Globus pallidus (tissue), 1 donor: ENCODE results near the gene SLC35E2B.

ENCODE experiments used
- DNase-seq: peaks from one replicate; pipeline ENCODE4 v3.0.0-alpha.2; 2015; ENCODE audit warnings: low spot score

Gene SLC35E2B

DNA sequence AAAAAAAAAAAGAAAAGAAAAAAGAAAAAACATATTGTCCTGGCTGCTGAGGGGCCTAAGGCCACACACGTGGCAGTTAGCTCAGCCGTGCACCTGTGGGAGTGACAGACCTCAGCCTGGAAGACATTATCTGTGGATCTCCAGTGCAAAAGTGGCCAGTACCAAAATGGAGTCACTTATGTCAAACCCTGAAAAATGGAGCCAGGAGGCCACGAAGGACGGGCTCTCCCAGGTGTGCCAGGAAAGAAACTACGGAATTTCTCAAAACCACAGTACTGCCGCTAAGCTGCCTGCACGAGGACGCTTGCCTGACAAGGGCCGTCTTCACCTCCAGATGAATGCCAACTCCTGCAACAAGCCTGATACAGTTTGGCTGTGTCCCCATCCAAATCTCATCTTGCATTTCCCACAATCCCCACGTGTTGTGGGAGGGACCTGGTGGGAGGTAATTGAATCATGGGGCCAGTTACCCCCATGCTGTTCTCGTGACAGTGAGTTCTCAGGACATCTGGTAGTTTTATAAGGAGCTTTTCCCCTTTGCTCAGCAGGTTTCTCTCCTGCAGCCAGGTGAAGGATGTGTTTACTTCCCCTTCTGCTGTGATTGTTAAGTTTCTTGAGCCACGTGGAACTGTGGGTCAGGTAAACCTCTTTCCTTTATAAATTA, 82.6 kb downstream of the SLC35E2B start:
- DNase-seq = no peak
